Left lung (tissue), 10 donors: ENCODE measurements around the gene FGF8. TPM values are rescaled to one million over a fixed set of nuclear protein-coding genes. Genes with fewer than 3 reads are reported as not detected.

Source experiments
- ATAC-seq: fragments of 200-7000 bp; cut with Tn5 transposase; one replicate; pipeline ENCODE4 v1.9.1; 2020; ENCODE audit warnings: moderate library complexity
- DNase-seq, 4 donors: peaks; one replicate each; pipeline ENCODE4 v3.0.0-alpha.2; 2013 to 2020
- H3K27ac ChIP-seq, 2 donors: fragments of 200-600 bp; sonication (generic) in 1 of 2; one replicate each; pipeline versions ENCODE4 v1.5.0 to v1.8.0; 2020 to 2021
- H3K27me3 ChIP-seq, 2 donors: fragments of 200-600 bp; sonication (generic) in 1 of 2; one replicate each; pipeline versions ENCODE4 v1.5.0 to v1.8.0; 2020 to 2021
- H3K36me3 ChIP-seq, 2 donors: fragments of 200-600 bp; sonication (generic) in 1 of 2; one replicate each; pipeline versions ENCODE4 v1.5.0 to v1.8.0; 2020 to 2021
- H3K4me1 ChIP-seq, 2 donors: fragments of 200-600 bp; one replicate each; pipeline ENCODE4 v1.8.0; 2021
- H3K4me3 ChIP-seq, 2 donors: fragments of 200-600 bp; sonication (generic) in 1 of 2; one replicate each; pipeline versions ENCODE4 v1.5.0 to v1.8.0; 2020 to 2021; ENCODE audit warnings: mild to moderate bottlenecking in 1 of 2
- H3K9me3 ChIP-seq, 2 donors: fragments of 200-600 bp; sonication (generic) in 1 of 2; one replicate each; pipeline versions ENCODE4 v1.5.0 to v1.8.0; 2020 to 2021
- CTCF ChIP-seq, 2 donors: fragments of 200-600 bp; sonication (generic) in 1 of 2; IDR thresholded peaks; one replicate each; pipeline versions ENCODE4 v1.5.0 to v1.8.0; 2021; ENCODE audit warnings: antibody characterized with exemption in 2 of 2
- intact Hi-C, 2 donors: fragments of 100-400 bp; cut with DNase I; formaldehyde crosslinking; loops; one replicate each; pipeline versions ENCODE4 v1.11.2 to v1.14.2; 2022
- polyA plus RNA-seq, 6 donors: library from polyadenylated mRNA; unstranded; fragments of 120-200 nt; gene quantifications; one replicate each; pipeline ENCODE4 v1.2.1, GENCODE V29; 2013; ENCODE audit not compliant: insufficient read length in 6 of 6
- total RNA-seq, 2 donors: library from RNA; stranded (reverse); fragmentation: NEBNext Ultra II Directional; extraction: Animal tissue kit (Norgen Biotek cat#: 25700); gene quantifications; one replicate each; pipeline ENCODE4 v1.2.1, GENCODE V29; 2021
- donor health status: DM: no; HTN: yes; CAD: no.
- donor health status: DM: no; HTN: no; CAD: no.

The FGF8 gene
- total and polyA plus RNA-seq, 8 donors = 0.15 TPM; not detected in 7

GRCh38 chr10:101817337-101818118 is 41.6 kb upstream of the FGF8 start:
- no peak for TF ChIP-seq CTCF (IDR thresholded peaks at IDR 0.05)
- Histone ChIP-seq H3K36me3 (peaks cover 0 to 4% of the 10 kb centered on the region in 2 donors), H3K27me3 (no peaks in the 10 kb centered on the region), H3K4me3 (peak overlapping the region; percentile 97 to 100), H3K27ac (peak overlapping the region; percentile 94), H3K4me1 (peaks cover 27 to 54% of the 10 kb centered on the region in 2 donors), H3K9me3 (no peaks in the 10 kb centered on the region)
- intact Hi-C loops = no loop called here
- DNase-seq (peak; percentile 86 to 95 (median 91)), ATAC-seq (peak; percentile 67)

GRCh38 chr10:101816913-101817336 is 41.0 kb upstream of the FGF8 start:
- ATAC-seq (no peak), DNase-seq (no peak)
- Histone ChIP-seq H3K9me3 (no peaks in the 10 kb centered on the region), H3K4me1 (peaks cover 27 to 60% of the 10 kb centered on the region in 2 donors), H3K36me3 (peaks cover 0 to 10% of the 10 kb centered on the region in 2 donors), H3K4me3 (peak overlapping the region; percentile 97 to 100), H3K27ac (peak overlapping the region; percentile 94), H3K27me3 (no peaks in the 10 kb centered on the region)
- intact Hi-C loops = no loop called here
- no peak for TF ChIP-seq CTCF (IDR thresholded peaks at IDR 0.05)

GRCh38 chr10:101816376-101816775 is 40.5 kb upstream of the FGF8 start:
- no peaks in the 10 kb centered on the region for H3K9me3 ChIP-seq
- peaks cover 27 to 62% of the 10 kb centered on the region in 2 donors for H3K4me1 ChIP-seq
- peak overlapping the region; percentile 97 to 100 for H3K4me3 ChIP-seq
- intact Hi-C loops = no loop called here
- ATAC-seq (no peak), DNase-seq (no peak)
- H3K27ac ChIP-seq = peak overlapping the region; percentile 23 to 94
- TF ChIP-seq CTCF (IDR thresholded peaks at IDR 0.05) = no peak
- peaks cover 0 to 16% of the 10 kb centered on the region in 2 donors for H3K36me3 ChIP-seq
- H3K27me3 ChIP-seq = no peaks in the 10 kb centered on the region

- DNase-seq (peak in 1 of 4 donors; percentile 24), ATAC-seq (no peak)
- peaks cover 27 to 57% of the 10 kb centered on the region in 2 donors for H3K4me1 ChIP-seq
- intact Hi-C loops = no loop called here
- TF ChIP-seq CTCF (IDR thresholded peaks at IDR 0.05) = no peak
- peaks cover 0 to 34% of the 10 kb centered on the region in 2 donors for H3K36me3 ChIP-seq
- peak overlapping the region in 1 of 2 donors; percentile 10 for H3K27ac ChIP-seq
- H3K9me3 ChIP-seq = no peaks in the 10 kb centered on the region
- peak overlapping the region in 1 of 2 donors; percentile 100 for H3K4me3 ChIP-seq
- no peaks in the 10 kb centered on the region for H3K27me3 ChIP-seq
Observed at GRCh38 chr10:101814466-101815071, 38.7 kb upstream of the FGF8 start.

GRCh38 chr10:101812606-101813005 is 36.7 kb upstream of the FGF8 start:
- Histone ChIP-seq H3K27me3 (no peaks in the 10 kb centered on the region), H3K27ac (no peak overlapping the region), H3K4me1 (peaks cover 19 to 48% of the 10 kb centered on the region in 2 donors), H3K36me3 (peaks cover 0 to 53% of the 10 kb centered on the region in 2 donors), H3K9me3 (no peaks in the 10 kb centered on the region), H3K4me3 (no peak overlapping the region)
- ATAC-seq (no peak), DNase-seq (no peak)
- TF ChIP-seq CTCF (IDR thresholded peaks at IDR 0.05) = no peak
- intact Hi-C loops = no loop called here
